Natural killer cell (primary cell): ENCODE measurements around the gene MUC20. TPM values are rescaled to one million over a fixed set of nuclear protein-coding genes. Genes with fewer than 3 reads are reported as not detected.

Experiments
- ATAC-seq, 3 donors: fragments of 150-1000 bp in 2 of 3; fragments of 200-7000 bp in 1 of 3; cut with Tn5 transposase; 1 replicate in 1 of 3; 2 replicates in 2 of 3; pipeline ENCODE4 v1.10.0; 2021; ENCODE audit warnings: mild to moderate bottlenecking in 2 of 3, moderate library complexity in 2 of 3
- DNase-seq, 2 donors: peaks; one replicate each; pipeline versions ENCODE4 v3.0.0 to v3.0.0-alpha.2; 2013 to 2021; ENCODE audit warnings: mixed read lengths in 1 of 2
- H3K27ac ChIP-seq: one replicate; pipeline ENCODE4 v1.5.1; 2013; ENCODE audit warnings: mild to moderate bottlenecking, low read length
- H3K27me3 ChIP-seq: one replicate; pipeline ENCODE4 v1.6.1; 2013; ENCODE audit warnings: low read length; ENCODE audit not compliant: control insufficient read depth, insufficient read depth
- H3K36me3 ChIP-seq: one replicate; pipeline ENCODE4 v1.6.1; 2013; ENCODE audit warnings: low read length; ENCODE audit not compliant: control insufficient read depth, insufficient read depth
- H3K4me1 ChIP-seq: one replicate; pipeline ENCODE4 v1.6.1; 2013; ENCODE audit warnings: low read length; ENCODE audit not compliant: control insufficient read depth, insufficient read depth
- H3K4me3 ChIP-seq: one replicate; pipeline ENCODE4 v1.5.1; 2013; ENCODE audit warnings: low read length
- H3K9me3 ChIP-seq: one replicate; pipeline ENCODE4 v1.6.1; 2013; ENCODE audit warnings: low read length; ENCODE audit not compliant: control insufficient read depth, insufficient read depth
- H3K27ac Mint-ChIP-seq, 2 donors: one replicate each; pipeline ENCODE4 v1.8.0; 2022; ENCODE audit warnings: mild to moderate bottlenecking in 2 of 2, mixed read lengths in 2 of 2, moderate library complexity in 1 of 2
- H3K27me3 Mint-ChIP-seq, 2 donors: one replicate each; pipeline ENCODE4 v1.8.0; 2022; ENCODE audit warnings: low read depth in 2 of 2, mixed read lengths in 2 of 2
- H3K36me3 Mint-ChIP-seq: one replicate; pipeline ENCODE4 v1.8.0; 2022; ENCODE audit warnings: mixed read lengths
- H3K4me1 Mint-ChIP-seq, 2 donors: one replicate each; pipeline ENCODE4 v1.8.0; 2022; ENCODE audit warnings: mixed read lengths in 2 of 2
- H3K4me3 Mint-ChIP-seq: one replicate; pipeline ENCODE4 v1.8.0; 2022; ENCODE audit warnings: mild to moderate bottlenecking, moderate library complexity, mixed read lengths
- H3K9me3 Mint-ChIP-seq, 2 donors: one replicate each; pipeline ENCODE4 v1.8.0; 2022; ENCODE audit warnings: mixed read lengths in 2 of 2
- WGBS: methylation state at CpG from one replicate; pipeline ENCODE4 v1.1.7; 2013; ENCODE audit warnings: missing lambda C conversion rate; ENCODE audit not compliant: insufficient coverage; 5-methylcytosine and 5-hydroxymethylcytosine counted together
- intact Hi-C: fragments of 100-400 bp; cut with micrococcal nuclease; formaldehyde crosslinking; loops from one replicate; pipeline ENCODE4 v1.14.2; 2022
- total RNA-seq, 4 donors: library from RNA; stranded (reverse); fragments of 120-200 nt in 1 of 4; gene quantifications; one replicate each; pipeline versions ENCODE4 v1.2.3 to v1.2.4, GENCODE V29; 2013 to 2022
- TF ChIP-seq, protein P1 (sequence below): fragments of 200-600 bp; IDR thresholded peaks from one replicate; pipeline ENCODE4 v1.8.0; 2022; ENCODE audit warnings: antibody characterized with exemption

The MUC20 gene
- total RNA-seq, 3 donors from 2014 or later (not counting 1 experiment from before 2014, with no cell fraction given): 4.1 to 11.4 (median 5.9) TPM

DNA sequence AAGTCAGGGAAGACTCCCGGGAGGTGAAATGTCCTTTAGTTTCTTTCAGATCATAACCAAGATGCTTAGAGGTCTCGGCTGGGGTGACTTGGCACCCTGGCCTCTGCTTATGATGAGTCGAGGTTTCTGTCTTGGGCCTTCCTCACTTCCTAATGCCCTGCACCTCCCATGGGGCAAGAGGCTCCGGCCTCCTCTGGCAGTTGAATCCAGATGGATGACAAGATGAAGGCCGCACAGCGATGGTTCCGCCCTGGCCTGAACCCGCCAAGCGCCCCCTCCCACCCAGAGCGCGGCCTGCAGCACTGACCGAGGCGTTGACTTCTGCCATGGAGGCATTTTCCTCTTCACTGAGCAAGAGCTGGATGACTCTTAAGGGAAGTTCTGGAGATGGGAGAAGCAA is 31.3 kb downstream of the MUC20 start:
- no peak overlapping the region for H3K27ac ChIP-seq

DNA sequence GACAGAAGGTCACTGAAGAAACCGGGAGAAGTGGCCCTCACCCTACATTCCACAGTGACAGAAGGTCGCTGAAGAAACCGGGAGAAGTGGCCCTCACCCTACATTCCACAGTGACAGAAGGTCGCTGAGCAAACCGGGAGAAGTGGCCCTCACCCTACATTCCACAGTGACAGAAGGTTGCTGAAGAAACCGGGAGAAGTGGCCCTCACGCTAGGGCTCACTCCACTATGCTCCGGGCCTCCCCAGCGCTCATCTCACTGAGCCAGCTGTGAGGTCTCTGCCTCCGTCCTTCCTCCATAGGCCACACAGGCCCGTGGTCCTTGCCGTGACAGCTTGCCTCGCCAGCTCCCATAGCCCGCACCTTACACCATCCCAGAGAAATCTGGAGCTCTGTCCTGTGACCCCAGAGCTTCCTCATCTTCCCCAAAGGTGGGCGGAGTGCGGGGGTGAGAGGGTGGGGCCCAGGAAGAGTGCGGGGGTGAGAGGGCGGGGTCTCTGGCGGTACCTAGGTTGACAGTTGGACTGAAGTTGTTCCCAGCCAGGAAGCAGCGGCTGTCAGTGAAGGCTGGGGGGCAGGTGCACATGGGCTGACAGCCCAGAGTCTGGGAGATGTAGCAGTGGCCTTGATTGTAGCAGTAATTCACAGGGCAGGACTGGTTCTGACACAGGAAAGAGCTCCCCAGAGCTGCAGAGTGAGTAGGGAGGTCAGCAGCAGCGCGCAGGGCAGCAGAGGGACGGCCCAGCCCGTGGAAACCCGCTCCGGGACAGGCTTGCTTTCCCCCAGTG is 32.0 kb downstream of the MUC20 start:
- H3K4me3 Mint-ChIP-seq: no peak overlapping the region

More for the DNA sequence above, 31.3 kb downstream of the MUC20 start:
- peaks cover 24% of the 10 kb centered on the region for H3K4me1 ChIP-seq
- no peaks in the 10 kb centered on the region for H3K27me3 Mint-ChIP-seq
- H3K27ac Mint-ChIP-seq: no peak overlapping the region
- H3K9me3 ChIP-seq: no peaks in the 10 kb centered on the region
- no peak overlapping the region for H3K4me3 Mint-ChIP-seq
- H3K4me1 Mint-ChIP-seq: peaks cover 49 to 65% of the 10 kb centered on the region in 2 donors
- H3K4me3 ChIP-seq: no peak overlapping the region
- ATAC-seq: no peak
- H3K9me3 Mint-ChIP-seq: no peaks in the 10 kb centered on the region
- 95% methylated on average over 12 of the region's 13 CpGs for WGBS
- no peaks in the 10 kb centered on the region for H3K36me3 Mint-ChIP-seq
- no peaks in the 10 kb centered on the region for H3K36me3 ChIP-seq
- TF ChIP-seq, protein P1, sequence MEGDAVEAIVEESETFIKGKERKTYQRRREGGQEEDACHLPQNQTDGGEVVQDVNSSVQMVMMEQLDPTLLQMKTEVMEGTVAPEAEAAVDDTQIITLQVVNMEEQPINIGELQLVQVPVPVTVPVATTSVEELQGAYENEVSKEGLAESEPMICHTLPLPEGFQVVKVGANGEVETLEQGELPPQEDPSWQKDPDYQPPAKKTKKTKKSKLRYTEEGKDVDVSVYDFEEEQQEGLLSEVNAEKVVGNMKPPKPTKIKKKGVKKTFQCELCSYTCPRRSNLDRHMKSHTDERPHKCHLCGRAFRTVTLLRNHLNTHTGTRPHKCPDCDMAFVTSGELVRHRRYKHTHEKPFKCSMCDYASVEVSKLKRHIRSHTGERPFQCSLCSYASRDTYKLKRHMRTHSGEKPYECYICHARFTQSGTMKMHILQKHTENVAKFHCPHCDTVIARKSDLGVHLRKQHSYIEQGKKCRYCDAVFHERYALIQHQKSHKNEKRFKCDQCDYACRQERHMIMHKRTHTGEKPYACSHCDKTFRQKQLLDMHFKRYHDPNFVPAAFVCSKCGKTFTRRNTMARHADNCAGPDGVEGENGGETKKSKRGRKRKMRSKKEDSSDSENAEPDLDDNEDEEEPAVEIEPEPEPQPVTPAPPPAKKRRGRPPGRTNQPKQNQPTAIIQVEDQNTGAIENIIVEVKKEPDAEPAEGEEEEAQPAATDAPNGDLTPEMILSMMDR: no peak
- intact Hi-C loops: no loop called here
- H3K27me3 ChIP-seq: no peaks in the 10 kb centered on the region
- no peak for DNase-seq

DNA sequence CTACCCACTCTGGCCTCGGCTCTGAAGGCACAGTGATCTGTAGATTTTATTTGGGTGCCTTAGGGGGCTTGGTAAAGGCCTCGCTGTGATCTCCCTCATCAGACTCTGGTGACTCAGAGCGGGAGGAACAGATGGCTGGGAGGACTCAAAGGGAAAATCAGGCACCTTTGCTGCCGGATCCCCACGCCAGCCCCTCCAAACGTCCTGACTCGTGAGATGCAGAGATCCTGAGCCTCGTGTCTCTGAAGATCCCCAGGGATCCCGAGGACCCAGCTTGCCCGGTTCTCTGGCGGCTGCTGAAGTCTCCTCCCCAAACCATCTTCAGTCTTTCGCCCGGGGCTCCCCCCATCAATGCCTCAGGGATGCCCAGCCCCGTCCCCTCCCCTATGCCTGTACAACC is 32.8 kb downstream of the MUC20 start:
- H3K27ac Mint-ChIP-seq: no peak overlapping the region
- TF ChIP-seq, protein P1: no peak
- H3K4me1 Mint-ChIP-seq: peaks cover 58 to 65% of the 10 kb centered on the region in 2 donors
- H3K9me3 Mint-ChIP-seq: no peaks in the 10 kb centered on the region
- Histone ChIP-seq H3K4me1 (peaks cover 20% of the 10 kb centered on the region), H3K36me3 (no peaks in the 10 kb centered on the region), H3K9me3 (no peaks in the 10 kb centered on the region), H3K27ac (no peak overlapping the region), H3K27me3 (peaks cover 3% of the 10 kb centered on the region), H3K4me3 (no peak overlapping the region)
- H3K4me3 Mint-ChIP-seq: no peak overlapping the region
- ATAC-seq: no peak
- DNase-seq: no peak
- H3K36me3 Mint-ChIP-seq: no peaks in the 10 kb centered on the region
- H3K27me3 Mint-ChIP-seq: no peaks in the 10 kb centered on the region
- 88% methylated on average over 14 of the region's 14 CpGs for WGBS
- intact Hi-C loops: no loop called here

More for the DNA sequence above, 32.0 kb downstream of the MUC20 start:
- H3K36me3 Mint-ChIP-seq: no peaks in the 10 kb centered on the region
- intact Hi-C loops: no loop called here
- Histone ChIP-seq H3K4me1 (peaks cover 26% of the 10 kb centered on the region), H3K4me3 (no peak overlapping the region), H3K9me3 (no peaks in the 10 kb centered on the region), H3K27me3 (no peaks in the 10 kb centered on the region), H3K27ac (no peak overlapping the region), H3K36me3 (no peaks in the 10 kb centered on the region)
- no peaks in the 10 kb centered on the region for H3K9me3 Mint-ChIP-seq
- TF ChIP-seq, protein P1: no peak
- H3K27me3 Mint-ChIP-seq: no peaks in the 10 kb centered on the region
- 82% methylated on average over 26 of the region's 26 CpGs for WGBS
- H3K4me1 Mint-ChIP-seq: peaks cover 54 to 69% of the 10 kb centered on the region in 2 donors
- no peak for ATAC-seq
- H3K27ac Mint-ChIP-seq: no peak overlapping the region
- no peak for DNase-seq
